Lower lobe of right lung (tissue), 2 donors: Measurements from ENCODE around the gene CYP21A2. TPM values are rescaled to one million over a fixed set of nuclear protein-coding genes. Genes with fewer than 3 reads are reported as not detected.

ENCODE experiments used
- ATAC-seq, 2 donors: fragments of 200-7000 bp; cut with Tn5 transposase; one replicate each; pipeline ENCODE4 v1.9.1; 2020 to 2022; ENCODE audit warnings: mild to moderate bottlenecking in 2 of 2, moderate library complexity in 2 of 2
- DNase-seq: peaks from one replicate; pipeline ENCODE4 v3.0.0-alpha.2; 2020
- H3K27ac ChIP-seq: fragments of 200-600 bp; one replicate; pipeline ENCODE4 v1.8.0; 2022
- H3K27me3 ChIP-seq: fragments of 200-600 bp; one replicate; pipeline ENCODE4 v1.8.0; 2022; ENCODE audit warnings: low read depth
- H3K36me3 ChIP-seq: fragments of 200-600 bp; one replicate; pipeline ENCODE4 v1.8.0; 2022; ENCODE audit warnings: mild to moderate bottlenecking
- H3K4me1 ChIP-seq: fragments of 200-600 bp; one replicate; pipeline ENCODE4 v1.8.0; 2022
- H3K4me3 ChIP-seq: fragments of 200-600 bp; one replicate; pipeline ENCODE4 v1.8.0; 2022; ENCODE audit warnings: mild to moderate bottlenecking
- H3K9me3 ChIP-seq: fragments of 200-600 bp; one replicate; pipeline ENCODE4 v1.8.0; 2022
- intact Hi-C: fragments of 100-400 bp; cut with DNase I; formaldehyde crosslinking; loops from one replicate; pipeline ENCODE4 v1.11.0; 2022
- total RNA-seq: library from RNA; stranded (reverse); fragmentation: NEBNext Ultra II Directional; extraction: Animal tissue kit (Norgen Biotek cat#: 25700); gene quantifications from one replicate; pipeline ENCODE4 v1.2.1, GENCODE V29; 2021
- TF ChIP-seq, protein P1 (sequence below): fragments of 200-600 bp; IDR thresholded peaks from one replicate; pipeline ENCODE4 v1.8.0; 2022; ENCODE audit warnings: antibody characterized with exemption, mild to moderate bottlenecking
- donor health status: DM: no; HTN: yes; CAD: no; lungs with severe emphysema.

The CYP21A2 gene
- total RNA-seq, 1 donor from 2014 or later = 1.1 TPM

DNA sequence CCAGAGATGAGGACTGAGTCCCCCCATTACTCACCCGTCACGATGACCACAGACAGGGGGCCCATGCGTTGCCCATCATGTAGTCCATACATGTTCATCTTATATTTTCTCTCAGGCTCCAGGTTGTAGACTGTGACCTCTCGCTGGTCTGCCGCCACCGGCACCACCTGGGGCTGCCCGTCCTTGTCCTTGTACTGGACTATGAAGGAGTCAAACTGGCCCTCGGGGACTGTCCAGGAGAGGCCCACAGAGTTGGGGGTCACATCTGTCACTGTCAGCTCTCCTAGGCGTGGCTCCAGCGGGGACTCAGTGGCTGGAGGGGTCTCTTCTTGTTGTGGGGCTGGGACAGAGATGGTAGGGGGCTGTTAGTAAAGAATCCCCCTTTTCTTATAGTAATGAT lies 35.4 kb downstream of the CYP21A2 start:
- H3K27me3 ChIP-seq = no peaks in the 10 kb centered on the region
- no peak overlapping the region for H3K4me3 ChIP-seq
- no peaks in the 10 kb centered on the region for H3K9me3 ChIP-seq
- TF ChIP-seq, protein P1, sequence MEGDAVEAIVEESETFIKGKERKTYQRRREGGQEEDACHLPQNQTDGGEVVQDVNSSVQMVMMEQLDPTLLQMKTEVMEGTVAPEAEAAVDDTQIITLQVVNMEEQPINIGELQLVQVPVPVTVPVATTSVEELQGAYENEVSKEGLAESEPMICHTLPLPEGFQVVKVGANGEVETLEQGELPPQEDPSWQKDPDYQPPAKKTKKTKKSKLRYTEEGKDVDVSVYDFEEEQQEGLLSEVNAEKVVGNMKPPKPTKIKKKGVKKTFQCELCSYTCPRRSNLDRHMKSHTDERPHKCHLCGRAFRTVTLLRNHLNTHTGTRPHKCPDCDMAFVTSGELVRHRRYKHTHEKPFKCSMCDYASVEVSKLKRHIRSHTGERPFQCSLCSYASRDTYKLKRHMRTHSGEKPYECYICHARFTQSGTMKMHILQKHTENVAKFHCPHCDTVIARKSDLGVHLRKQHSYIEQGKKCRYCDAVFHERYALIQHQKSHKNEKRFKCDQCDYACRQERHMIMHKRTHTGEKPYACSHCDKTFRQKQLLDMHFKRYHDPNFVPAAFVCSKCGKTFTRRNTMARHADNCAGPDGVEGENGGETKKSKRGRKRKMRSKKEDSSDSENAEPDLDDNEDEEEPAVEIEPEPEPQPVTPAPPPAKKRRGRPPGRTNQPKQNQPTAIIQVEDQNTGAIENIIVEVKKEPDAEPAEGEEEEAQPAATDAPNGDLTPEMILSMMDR = no peak
- H3K36me3 ChIP-seq = peaks cover 88% of the 10 kb centered on the region
- H3K4me1 ChIP-seq = no peaks in the 10 kb centered on the region
- no peak overlapping the region for H3K27ac ChIP-seq
- intact Hi-C loops = no loop called here
- ATAC-seq (no peak), DNase-seq (no peak)

DNA sequence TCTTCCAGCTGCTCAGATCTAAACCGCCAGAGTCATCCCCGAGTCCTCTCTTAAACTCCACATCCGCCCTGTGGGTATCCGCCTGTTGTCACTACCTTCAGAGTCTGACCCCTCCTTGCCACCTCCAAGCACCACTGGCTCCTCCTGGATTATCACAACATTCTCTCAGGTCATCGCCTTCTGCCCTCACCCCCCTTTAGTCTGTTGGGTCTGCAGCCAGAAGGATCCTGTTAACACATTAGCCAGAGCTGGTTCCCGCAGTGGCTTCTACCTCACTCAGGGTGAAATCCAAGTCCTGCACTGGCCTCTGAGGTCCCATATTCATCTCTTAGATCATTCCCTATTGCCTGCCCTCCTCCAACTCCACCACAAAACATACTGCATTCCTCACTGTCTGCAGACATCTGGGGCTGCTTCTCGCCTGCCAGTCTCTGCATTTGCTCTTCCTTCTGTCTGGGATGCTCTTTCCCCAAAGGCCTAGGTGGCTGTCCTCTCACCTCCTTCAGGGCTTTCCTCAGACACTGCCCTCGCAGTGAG lies 36.8 kb downstream of the CYP21A2 start:
- no peaks in the 10 kb centered on the region for H3K27me3 ChIP-seq
- no peak for DNase-seq
- no peak overlapping the region for H3K27ac ChIP-seq

DNA sequence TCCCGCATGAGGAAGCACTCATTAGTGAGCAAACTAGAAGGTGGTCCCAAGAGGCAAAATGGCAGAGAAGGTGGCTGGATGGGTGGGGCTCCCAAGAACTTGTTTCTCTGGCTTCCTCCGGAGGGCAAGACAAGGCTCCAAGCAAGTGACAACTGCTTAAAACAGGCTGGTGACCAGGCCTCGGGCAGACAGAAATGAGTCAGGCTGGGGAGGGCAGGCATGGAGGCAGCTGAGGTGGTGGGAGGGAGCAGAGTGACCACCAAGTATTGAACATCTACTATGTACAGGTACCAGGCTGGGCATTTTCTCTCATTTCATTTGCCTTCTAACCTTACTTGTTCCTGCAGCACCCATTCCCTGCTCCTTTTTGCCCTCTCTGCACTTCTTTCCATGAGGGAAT lies 37.6 kb downstream of the CYP21A2 start:
- Histone ChIP-seq H3K4me1 (no peaks in the 10 kb centered on the region), H3K4me3 (no peak overlapping the region), H3K9me3 (no peaks in the 10 kb centered on the region), H3K27me3 (no peaks in the 10 kb centered on the region), H3K36me3 (peaks cover 90% of the 10 kb centered on the region), H3K27ac (no peak overlapping the region)
- ATAC-seq (no peak), DNase-seq (no peak)
- intact Hi-C loops = no loop called here
- TF ChIP-seq, protein P1 = no peak

More for the DNA sequence above, 36.8 kb downstream of the CYP21A2 start:
- Histone ChIP-seq H3K4me1 (no peaks in the 10 kb centered on the region), H3K9me3 (no peaks in the 10 kb centered on the region), H3K4me3 (no peak overlapping the region), H3K36me3 (peaks cover 89% of the 10 kb centered on the region)
- TF ChIP-seq, protein P1 = no peak
- intact Hi-C loops = no loop called here
- no peak for ATAC-seq

DNA sequence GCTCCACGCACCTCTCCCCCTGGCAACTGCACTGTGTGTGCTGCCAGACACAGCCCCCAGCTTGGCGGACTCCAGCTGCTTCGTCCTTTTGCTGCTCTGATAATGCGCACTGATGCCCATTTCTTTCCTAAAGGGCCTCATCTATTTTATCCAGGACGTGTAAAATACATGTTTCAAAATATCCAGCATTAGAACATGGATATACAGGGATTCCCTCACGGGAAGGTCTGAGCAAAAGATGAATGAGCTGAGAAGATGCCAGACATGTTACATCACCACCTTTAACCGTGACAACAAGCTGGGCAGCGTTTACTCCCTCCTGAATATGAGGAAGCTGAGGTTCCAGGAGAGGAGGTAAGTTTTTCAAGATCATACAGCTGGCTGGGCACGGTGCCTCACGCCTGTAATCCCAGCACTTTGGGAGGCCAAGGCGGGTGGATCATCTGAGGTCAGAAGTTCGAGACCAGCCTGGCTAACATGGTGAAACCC lies 38.1 kb downstream of the CYP21A2 start:
- Histone ChIP-seq H3K4me1 (peaks cover under 1% of the 10 kb centered on the region), H3K9me3 (no peaks in the 10 kb centered on the region), H3K4me3 (no peak overlapping the region), H3K27me3 (no peaks in the 10 kb centered on the region), H3K36me3 (peaks cover 90% of the 10 kb centered on the region), H3K27ac (no peak overlapping the region)
- TF ChIP-seq, protein P1 = no peak
- intact Hi-C loops = no loop called here
- DNase-seq (no peak), ATAC-seq (no peak)

DNA sequence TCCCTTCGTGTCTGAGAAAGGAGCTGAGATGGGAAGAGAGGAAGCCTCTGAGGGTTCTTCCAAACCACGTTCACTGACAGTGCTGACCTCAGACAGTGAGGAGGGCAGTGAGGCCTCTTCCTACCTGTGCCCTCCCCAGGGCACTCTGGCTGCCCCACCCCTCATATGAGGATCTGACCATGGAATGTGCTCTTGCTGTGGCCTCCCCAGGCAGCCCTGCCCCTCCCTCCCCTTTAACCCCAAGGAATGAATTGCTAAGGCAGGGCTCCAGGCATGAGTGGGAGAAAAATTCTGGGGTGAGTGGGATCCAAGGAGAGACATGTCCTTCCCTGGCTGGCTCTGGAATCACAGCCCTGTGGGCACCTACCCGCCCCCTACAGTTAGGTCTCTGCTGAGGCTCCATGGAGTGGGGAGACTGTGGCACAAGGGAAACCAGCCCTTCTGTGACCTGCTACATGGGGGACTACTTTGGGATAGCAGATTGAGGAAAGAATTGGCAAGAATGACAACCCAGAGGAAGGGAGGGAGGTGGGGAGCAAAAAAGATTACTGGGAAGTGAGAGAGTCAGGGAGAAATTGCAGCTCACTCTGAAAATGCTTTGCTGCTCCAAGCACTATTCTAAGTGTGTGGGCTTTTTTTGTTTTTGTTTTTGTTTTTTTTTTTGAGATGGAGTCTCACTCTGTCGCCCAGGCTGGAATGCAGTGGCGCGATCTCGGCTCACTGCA lies 41.5 kb downstream of the CYP21A2 start:
- TF ChIP-seq, protein P1 = no peak

More for the DNA sequence above, 41.5 kb downstream of the CYP21A2 start:
- Histone ChIP-seq H3K9me3 (no peaks in the 10 kb centered on the region), H3K36me3 (peaks cover 67% of the 10 kb centered on the region), H3K4me1 (peaks cover 15% of the 10 kb centered on the region), H3K27me3 (no peaks in the 10 kb centered on the region), H3K4me3 (no peak overlapping the region), H3K27ac (no peak overlapping the region)
- intact Hi-C loops = no loop called here
- no peak for ATAC-seq
- DNase-seq = no peak
